HepG2 (cell line): ENCODE measurements around the gene GIPC1. TPM values are rescaled to one million over a fixed set of nuclear protein-coding genes. Genes with fewer than 3 reads are reported as not detected.

ENCODE experiments used
- DNMT1 ChIP-seq: sonication (generic); formaldehyde crosslinking; IDR thresholded peaks from 2 replicates; pipeline ENCODE4 v1.5.1; 2020; ENCODE audit warnings: mild to moderate bottlenecking, missing genetic modification reagents
- GLMP ChIP-seq: sonication (generic); formaldehyde crosslinking; IDR thresholded peaks from 2 replicates; pipeline ENCODE4 v1.9.0; 2021; ENCODE audit warnings: missing genetic modification reagents, mild to moderate bottlenecking, borderline replicate concordance
- HIC2 ChIP-seq: sonication (generic); formaldehyde crosslinking; IDR thresholded peaks from 2 replicates; pipeline ENCODE4 v1.9.0; 2022; ENCODE audit warnings: low read depth, missing genetic modification reagents
- KLF13 ChIP-seq: sonication (generic); formaldehyde crosslinking; IDR thresholded peaks from 2 replicates; pipeline ENCODE4 v1.4.0; 2020; ENCODE audit warnings: mild to moderate bottlenecking, missing genetic modification reagents
- MBNL3 ChIP-seq: fragments of 250-450 bp; sonication (Bioruptor Pico); conservative IDR thresholded peaks from 2 replicates; pipeline ENCODE4 v1.8.0; 2022; ENCODE audit warnings: mild to moderate bottlenecking, inconsistent platforms
- NKX3-1 ChIP-seq: sonication (generic); formaldehyde crosslinking; IDR thresholded peaks from 2 replicates; pipeline ENCODE4 v1.5.0; 2020; ENCODE audit warnings: missing genetic modification reagents
- NR2F1 ChIP-seq, 2 experiments: fragments of 450-650 bp in 1 of 2; formaldehyde crosslinking in 1 of 2; IDR thresholded peaks; 2 replicates each; pipeline versions ENCODE4 v1.5.0 to v1.6.1; 2016 to 2020; ENCODE audit warnings: mild to moderate bottlenecking in 1 of 2, missing compliant biosample characterization in 1 of 2, missing genetic modification reagents in 1 of 2, moderate library complexity in 1 of 2
- ONECUT2 ChIP-seq: sonication (generic); formaldehyde crosslinking; IDR thresholded peaks from 2 replicates; pipeline ENCODE4 v1.4.0; 2020; ENCODE audit warnings: missing genetic modification reagents
- TFAP4 ChIP-seq: sonication (generic); IDR thresholded peaks from 2 replicates; pipeline ENCODE4 v1.6.1; 2016; ENCODE audit warnings: low read depth, borderline replicate concordance
- ZBTB20 ChIP-seq: sonication (generic); formaldehyde crosslinking; IDR thresholded peaks from 2 replicates; pipeline ENCODE4 v1.8.1; 2023; ENCODE audit warnings: missing genetic modification reagents, low read depth, mild to moderate bottlenecking, borderline replicate concordance
- ZNF205 ChIP-seq: IDR thresholded peaks from 2 replicates; pipeline ENCODE4 v1.6.1; 2018; ENCODE audit warnings: missing biosample characterization, missing genetic modification reagents
- ZNF33A ChIP-seq: sonication (generic); formaldehyde crosslinking; IDR thresholded peaks from 2 replicates; pipeline ENCODE4 v1.5.1; 2020; ENCODE audit warnings: missing genetic modification reagents, mild to moderate bottlenecking, moderate library complexity, borderline replicate concordance
- ZNF362 ChIP-seq: sonication (generic); formaldehyde crosslinking; IDR thresholded peaks from 2 replicates; pipeline ENCODE4 v1.4.0; 2020; ENCODE audit warnings: missing genetic modification reagents, mild to moderate bottlenecking, borderline replicate concordance
- ZNF607 ChIP-seq: sonication (generic); formaldehyde crosslinking; IDR thresholded peaks from 2 replicates; pipeline ENCODE4 v1.5.1; 2020; ENCODE audit warnings: missing genetic modification reagents, mild to moderate bottlenecking, borderline replicate concordance
- ZSCAN22 ChIP-seq: sonication (generic); formaldehyde crosslinking; IDR thresholded peaks from 2 replicates; pipeline ENCODE4 v1.4.0; 2020; ENCODE audit warnings: mild to moderate bottlenecking, missing genetic modification reagents
- polyA plus RNA-seq, 8 experiments: library from polyadenylated mRNA; depleted of rRNA in 3 of 8; stranded (reverse) in 7 of 8; unstranded in 1 of 8; fragments of >200 nt; fragmentation: Illumina TruSeq in 4 of 8; extraction: Trizol in 4 of 8; gene quantifications; 2 replicates each; pipeline versions ENCODE4 v1.2.1 to v1.2.3, GENCODE V29; 2011 to 2016; ENCODE audit warnings: low read depth in 4 of 8, missing spikeins in 1 of 8, mixed read lengths in 1 of 8; ENCODE audit not compliant: insufficient read depth in 1 of 8
- total RNA-seq, 5 experiments: library from RNA; depleted of rRNA; stranded (reverse); fragments of >200 nt; fragmentation: Illumina TruSeq; extraction: Trizol; gene quantifications; 2 replicates each; pipeline ENCODE4 v1.2.3, GENCODE V29; 2016; ENCODE audit warnings: low read depth in 1 of 5

Gene GIPC1
- total and polyA plus RNA-seq, 2 of the 13 experiments (the other 11 are each of a cell fraction or from before 2014, with no cell fraction given): 27.1 to 48.1 TPM

- no peak for TF ChIP-seq DNMT1 (CRISPR knock-in tag)
- peak; percentile 93 for TF ChIP-seq TFAP4
- TF ChIP-seq ZNF607 (CRISPR knock-in tag): peak; percentile 63; the same call in 1 of the 2 replicates
- no peak for TF ChIP-seq ZSCAN22 (CRISPR knock-in tag)
- TF ChIP-seq KLF13: no peak
- no peak for TF ChIP-seq NR2F1 (CRISPR knock-in tag; IDR thresholded peaks at IDR 0.05)
- TF ChIP-seq HIC2 (CRISPR knock-in tag): no peak
- 0 out of 2 replicates have a peak, but pooled peaks have one; percentile 56 for TF ChIP-seq ZNF205 (CRISPR knock-in tag)
- no peak for TF ChIP-seq ZNF33A (CRISPR knock-in tag)
- no peak for TF ChIP-seq NKX3-1 (CRISPR knock-in tag)
- no peak for TF ChIP-seq ZBTB20 (CRISPR knock-in tag)
- no peak for TF ChIP-seq ZNF362 (CRISPR knock-in tag)
- TF ChIP-seq MBNL3 (CRISPR knock-in tag): no peak
- TF ChIP-seq GLMP (CRISPR knock-in tag): no peak
- TF ChIP-seq ONECUT2 (CRISPR knock-in tag): no peak
Measured at GRCh38 chr19:14496029-14496833, at the start of gene GIPC1 (continued).
